Lower leg skin (tissue), 4 donors: ENCODE data around the gene OR6B3. TPM values are rescaled to one million over a fixed set of nuclear protein-coding genes. Genes with fewer than 3 reads are reported as not detected.

ENCODE experiments used
- DNase-seq, 2 donors: peaks; one replicate each; pipeline ENCODE4 v3.0.0-alpha.2; 2019; ENCODE audit warnings: low spot score in 2 of 2
- H3K4me3 ChIP-seq: fragments of 200-600 bp; sonication (generic); 2 replicates; pipeline ENCODE4 v1.5.1; 2017; ENCODE audit warnings: mild to moderate bottlenecking, low read depth; ENCODE audit not compliant: poor library complexity, severe bottlenecking
- POLR2A ChIP-seq, 2 donors: fragments of 450-650 bp; IDR thresholded peaks; one replicate each; pipeline ENCODE4 v1.6.1; 2016 to 2017; ENCODE audit warnings: antibody characterized with exemption in 2 of 2, mild to moderate bottlenecking in 1 of 2, moderate library complexity in 1 of 2
- WGBS, 2 donors: methylation state at CpG; one replicate each; pipeline ENCODE4 v1.1.5; 2018; 5-methylcytosine and 5-hydroxymethylcytosine counted together
- intact Hi-C: fragments of 100-400 bp; cut with DNase I; formaldehyde crosslinking; loops from one replicate; pipeline ENCODE4 v1.15.0; 2023; ENCODE audit warnings: low total_unique reads
- total RNA-seq, 4 donors: library from RNA; depleted of rRNA; stranded (reverse); fragments of >200 nt; gene quantifications; one replicate each; pipeline ENCODE4 v1.1.0, GENCODE V29; 2016
- TF ChIP-seq, protein P1 (sequence below), 3 donors: fragments of 450-650 bp; IDR thresholded peaks; one replicate each; pipeline ENCODE4 v1.5.1; 2016; ENCODE audit warnings: antibody characterized with exemption in 3 of 3, mild to moderate bottlenecking in 3 of 3, moderate library complexity in 2 of 3

Gene OR6B3
- total RNA-seq, result under 1 TPM in 1 of 4 donors, not detected in 3; 0.44 TPM

DNA sequence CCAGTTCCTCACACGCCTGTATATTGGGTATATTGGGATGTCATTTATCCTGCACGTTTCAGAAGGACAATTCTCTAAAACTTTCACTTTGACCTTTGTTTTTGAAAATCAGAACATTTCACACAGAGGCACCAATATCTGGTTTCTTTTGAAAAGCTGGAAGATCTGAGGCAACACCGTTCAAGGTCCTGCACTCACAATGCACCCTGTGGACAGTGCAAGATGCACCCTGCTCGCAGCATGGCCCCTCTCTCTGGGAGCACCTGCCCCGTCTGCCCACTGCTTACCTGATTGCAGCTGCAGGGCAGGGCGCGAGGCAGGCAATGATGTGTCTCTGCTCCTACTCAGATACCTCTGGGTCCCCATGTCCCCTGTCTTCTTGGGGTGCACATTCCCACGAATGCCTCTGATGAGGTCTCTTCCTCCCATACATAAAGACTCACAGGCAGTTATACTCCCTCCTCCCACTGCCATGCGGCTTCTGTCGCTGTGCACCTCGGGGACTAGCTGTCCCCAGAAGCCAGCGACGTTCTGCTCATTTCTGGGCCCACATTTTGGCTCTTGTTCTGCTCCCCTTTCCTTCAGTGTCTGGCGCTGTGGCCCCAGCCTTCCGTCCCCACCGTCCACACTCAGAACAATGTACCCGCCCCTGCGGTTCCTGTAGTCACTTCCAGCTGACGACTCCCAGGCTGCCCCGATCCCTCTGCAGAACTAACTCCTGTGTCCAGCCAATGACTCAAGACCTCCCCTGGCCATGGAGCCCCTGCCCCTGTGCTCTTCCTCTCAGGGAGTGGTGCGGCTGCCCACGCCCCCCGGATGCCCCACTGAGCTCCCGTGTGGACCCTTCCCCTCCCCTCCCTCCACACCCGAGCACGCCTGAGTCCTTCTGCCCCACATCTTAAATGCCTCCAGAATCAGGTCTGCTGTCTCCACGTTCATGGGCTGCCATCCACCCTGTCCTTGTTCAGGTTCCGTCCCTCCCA lies at the start of gene OR6B3:
Gene OR6B3 (minus strand): TSS at position 349 of the 983 bp plus-strand sequence.
- WGBS, 2 donors, result 60 to 69% methylated on average over 28 of the region's 28 CpGs
- TF ChIP-seq, protein P1, sequence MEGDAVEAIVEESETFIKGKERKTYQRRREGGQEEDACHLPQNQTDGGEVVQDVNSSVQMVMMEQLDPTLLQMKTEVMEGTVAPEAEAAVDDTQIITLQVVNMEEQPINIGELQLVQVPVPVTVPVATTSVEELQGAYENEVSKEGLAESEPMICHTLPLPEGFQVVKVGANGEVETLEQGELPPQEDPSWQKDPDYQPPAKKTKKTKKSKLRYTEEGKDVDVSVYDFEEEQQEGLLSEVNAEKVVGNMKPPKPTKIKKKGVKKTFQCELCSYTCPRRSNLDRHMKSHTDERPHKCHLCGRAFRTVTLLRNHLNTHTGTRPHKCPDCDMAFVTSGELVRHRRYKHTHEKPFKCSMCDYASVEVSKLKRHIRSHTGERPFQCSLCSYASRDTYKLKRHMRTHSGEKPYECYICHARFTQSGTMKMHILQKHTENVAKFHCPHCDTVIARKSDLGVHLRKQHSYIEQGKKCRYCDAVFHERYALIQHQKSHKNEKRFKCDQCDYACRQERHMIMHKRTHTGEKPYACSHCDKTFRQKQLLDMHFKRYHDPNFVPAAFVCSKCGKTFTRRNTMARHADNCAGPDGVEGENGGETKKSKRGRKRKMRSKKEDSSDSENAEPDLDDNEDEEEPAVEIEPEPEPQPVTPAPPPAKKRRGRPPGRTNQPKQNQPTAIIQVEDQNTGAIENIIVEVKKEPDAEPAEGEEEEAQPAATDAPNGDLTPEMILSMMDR (IDR thresholded peaks at IDR 0.05), result no peak
- TF ChIP-seq POLR2A (IDR thresholded peaks at IDR 0.05), result no peak
- DNase-seq, result peak in 1 of 2 donors; percentile 62
- H3K4me3 ChIP-seq, result no peak within 1 kb of the TSS
- intact Hi-C loops, result no loop called here

DNA sequence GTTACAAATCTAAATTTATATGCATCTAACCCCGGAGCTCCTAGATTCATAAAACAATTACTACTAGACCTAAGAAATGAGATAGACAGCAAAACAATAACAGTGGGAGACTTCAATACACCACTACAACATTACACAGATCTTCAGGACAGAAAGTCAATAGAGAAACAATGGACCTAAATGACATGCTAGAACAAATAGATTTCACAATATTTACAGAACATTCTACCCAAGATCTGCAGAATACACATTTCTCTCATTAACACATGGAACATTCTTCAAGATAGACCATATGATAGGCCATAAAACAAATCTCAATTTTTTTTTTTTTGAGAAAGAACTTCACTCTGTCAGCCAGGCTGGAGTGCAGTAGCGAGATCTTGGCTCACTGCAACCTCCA lies 45.0 kb upstream of the OR6B3 start:
- DNase-seq, result no peak
- WGBS, 2 donors, result 75 to 79% methylated on average over 2 of the region's 2 CpGs
- no peak overlapping the region for H3K4me3 ChIP-seq
- TF ChIP-seq, protein P1 (IDR thresholded peaks at IDR 0.05), result no peak
- TF ChIP-seq POLR2A (IDR thresholded peaks at IDR 0.05), result no peak
- intact Hi-C loops, result no loop called here

DNA sequence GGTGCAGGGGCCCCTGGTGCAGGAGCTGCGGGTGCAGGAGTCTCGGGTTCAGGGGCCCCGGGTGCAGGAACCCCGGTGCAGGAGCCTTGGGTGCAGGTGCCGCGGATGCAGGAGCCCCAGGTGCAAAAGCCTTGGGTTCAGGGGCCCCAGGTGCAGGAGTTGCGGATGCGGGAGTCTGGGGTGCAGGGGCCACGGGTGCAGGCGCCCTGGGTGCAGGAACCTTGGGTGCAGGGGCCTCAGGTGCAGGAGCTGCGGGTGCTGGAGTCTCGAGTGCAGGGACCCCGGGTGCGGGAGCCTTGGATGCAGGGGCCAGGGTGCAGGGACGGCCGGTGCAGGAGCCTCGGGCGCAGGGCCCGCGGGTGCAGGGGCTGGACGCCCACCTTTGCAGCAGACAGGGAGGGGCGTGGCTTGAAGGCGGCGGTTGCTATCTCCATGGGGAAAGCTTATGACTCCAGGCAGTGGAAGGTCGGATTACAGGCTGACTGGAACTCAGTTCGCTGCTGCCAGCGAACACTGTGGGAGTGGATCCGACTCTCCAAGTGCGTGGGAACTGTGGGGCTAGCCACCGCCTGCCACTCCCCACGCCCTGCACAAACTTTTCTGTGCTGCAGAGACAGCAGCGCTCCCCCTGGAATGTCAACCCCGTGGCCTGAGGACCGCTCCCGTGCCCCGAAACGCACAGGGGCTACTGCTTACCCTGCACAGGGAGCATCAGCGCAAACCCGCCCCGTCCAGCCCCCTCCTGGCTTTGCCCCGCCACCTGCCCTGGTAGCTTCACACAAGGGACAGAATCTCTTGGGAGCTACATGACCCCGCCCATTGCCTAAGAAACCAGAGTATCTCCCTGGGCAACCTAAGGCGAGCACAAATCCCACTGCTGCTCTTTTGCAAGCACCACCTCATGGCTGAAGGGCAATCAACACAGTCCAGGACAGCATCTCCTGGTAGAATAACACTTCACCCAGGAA lies 42.5 kb upstream of the OR6B3 start:
- H3K4me3 ChIP-seq, result no peak overlapping the region
- intact Hi-C loops, result no loop called here
- TF ChIP-seq, protein P1 (IDR thresholded peaks at IDR 0.05), result no peak
- no peak for TF ChIP-seq POLR2A (IDR thresholded peaks at IDR 0.05)
- no peak for DNase-seq
- 4 to 8% methylated on average over 24 to 43 of the region's 43 CpGs for WGBS, 2 donors

DNA sequence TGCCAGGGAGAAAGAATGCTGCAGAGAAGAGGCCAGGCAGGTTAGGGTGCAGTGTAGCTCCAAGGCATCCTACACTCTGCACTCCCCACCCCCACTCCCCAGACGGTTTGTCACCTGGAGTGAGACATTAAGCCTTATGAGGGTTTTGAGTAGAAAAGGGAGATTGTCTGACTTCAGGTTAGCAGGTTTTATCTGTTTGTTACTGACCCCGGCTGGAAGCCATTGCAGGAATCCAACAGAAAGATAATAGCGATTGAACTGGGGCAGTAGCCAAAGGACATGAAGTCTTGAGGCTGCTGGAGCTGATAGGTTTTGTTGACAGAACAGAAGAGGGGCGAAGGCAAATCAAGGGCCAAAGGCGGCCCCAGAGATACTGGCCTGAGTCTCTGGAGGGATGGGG lies 36.0 kb upstream of the OR6B3 start:
- intact Hi-C loops, result no loop called here
- TF ChIP-seq POLR2A (IDR thresholded peaks at IDR 0.05), result no peak
- TF ChIP-seq, protein P1 (IDR thresholded peaks at IDR 0.05), result no peak
- DNase-seq, result no peak
- WGBS, 2 donors, result 59 to 79% methylated on average over 5 of the region's 5 CpGs
- no peak overlapping the region for H3K4me3 ChIP-seq

GRCh38 chr2:240086563-240086962 lies 33.2 kb upstream of the OR6B3 start:
- intact Hi-C loops, result no loop called here
- H3K4me3 ChIP-seq, result no peak overlapping the region
- no peak for DNase-seq
- TF ChIP-seq, protein P1 (IDR thresholded peaks at IDR 0.05), result no peak
- no peak for TF ChIP-seq POLR2A (IDR thresholded peaks at IDR 0.05)
